NCI-H2227 (cell line): ENCODE data around the gene ALDH9A1.

Experiments
- DNase-seq: peaks from one replicate; lab custom pipeline; 2025; ENCODE audit not compliant: unreplicated experiment; lab: John Stamatoyannopoulos, UW

Gene ALDH9A1

DNA sequence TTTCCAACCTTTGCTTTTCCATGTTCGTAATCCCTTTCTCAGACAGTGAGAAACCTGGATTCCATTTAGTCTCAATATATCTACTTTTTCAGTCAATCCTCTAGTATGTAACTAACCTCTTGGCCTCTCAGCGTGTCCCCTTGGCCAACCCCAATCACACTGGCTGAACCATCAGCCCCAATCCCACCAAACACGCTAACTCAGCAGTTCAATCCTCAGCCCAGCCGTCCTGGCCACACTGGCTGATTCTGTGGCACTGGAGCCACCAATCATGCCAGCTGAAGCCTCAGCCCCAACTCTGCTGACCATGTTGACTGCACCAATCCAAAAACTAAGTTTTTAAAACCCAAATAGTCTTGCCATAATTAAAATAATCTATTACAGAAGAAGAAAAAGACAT is 73.9 kb downstream of the ALDH9A1 start:
- no peak for DNase-seq

DNA sequence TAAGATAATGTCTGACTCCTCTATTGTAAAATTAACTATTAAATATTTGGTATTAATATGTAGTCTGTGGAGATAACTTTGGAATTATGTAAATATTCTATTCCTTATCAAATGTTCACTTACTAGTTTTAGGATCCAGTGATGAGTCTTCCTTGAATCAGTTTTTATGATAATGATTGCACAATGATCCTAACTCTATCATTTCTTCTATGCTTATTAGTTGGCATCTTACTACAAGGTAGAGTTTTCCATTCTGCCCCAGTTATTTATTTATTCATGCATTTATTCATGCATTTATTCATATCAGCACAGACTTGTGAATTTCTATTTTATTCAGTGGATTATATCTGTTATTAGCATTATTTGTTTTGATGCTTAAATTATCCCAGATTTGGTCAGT is 74.7 kb downstream of the ALDH9A1 start:
- no peak for DNase-seq

DNA sequence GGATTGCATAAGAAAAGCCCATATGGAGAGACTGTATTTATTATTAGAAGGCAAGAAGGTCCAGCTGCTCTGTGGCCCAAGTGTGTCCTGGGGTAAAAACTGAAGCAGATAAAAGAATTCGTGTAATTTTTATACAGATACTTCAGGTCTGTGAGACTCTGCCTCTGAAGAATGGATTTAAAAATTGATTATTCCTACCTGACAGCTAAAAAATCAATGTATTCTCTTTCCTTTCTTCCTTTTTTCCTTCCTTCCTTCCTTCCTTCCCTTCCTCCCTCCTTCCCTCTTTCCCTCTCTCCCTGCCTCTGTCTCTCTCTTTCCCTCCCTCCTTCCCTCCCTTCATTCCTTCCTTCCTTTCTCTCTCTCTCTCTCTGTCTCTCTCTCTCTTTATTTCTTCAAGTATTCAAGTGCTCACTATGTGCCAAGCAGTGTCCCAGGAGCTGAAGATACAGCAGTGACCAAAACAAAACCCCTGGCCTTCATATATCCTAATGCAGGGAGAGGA is 78.7 kb downstream of the ALDH9A1 start:
- DNase-seq = no peak

DNA sequence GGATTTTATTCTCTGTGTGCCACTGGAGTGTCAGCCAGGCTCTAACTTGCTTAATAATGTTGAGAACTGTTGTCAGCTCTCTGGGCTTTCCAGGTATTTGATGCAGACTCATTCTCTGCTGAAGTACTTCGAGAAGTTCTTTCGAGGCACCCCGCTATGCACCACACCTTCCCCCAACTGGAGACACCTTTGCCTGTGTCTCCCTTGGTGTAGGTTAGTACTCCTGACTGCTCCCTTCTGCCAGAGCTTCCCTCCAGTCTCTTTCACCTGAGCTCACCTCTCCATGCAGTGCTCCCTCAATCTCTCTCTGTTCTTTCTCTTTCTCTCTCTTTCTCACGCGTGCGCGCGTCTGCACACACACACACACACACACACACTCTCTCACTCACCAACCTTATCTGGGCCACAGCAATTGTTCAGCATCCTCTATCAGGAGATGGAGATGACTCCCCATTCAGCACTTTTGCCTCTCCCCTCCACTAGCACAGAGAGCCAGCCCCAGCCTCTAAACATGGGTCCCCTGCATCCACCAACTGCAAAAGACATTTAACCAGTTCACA is 81.3 kb downstream of the ALDH9A1 start:
- no peak for DNase-seq

DNA sequence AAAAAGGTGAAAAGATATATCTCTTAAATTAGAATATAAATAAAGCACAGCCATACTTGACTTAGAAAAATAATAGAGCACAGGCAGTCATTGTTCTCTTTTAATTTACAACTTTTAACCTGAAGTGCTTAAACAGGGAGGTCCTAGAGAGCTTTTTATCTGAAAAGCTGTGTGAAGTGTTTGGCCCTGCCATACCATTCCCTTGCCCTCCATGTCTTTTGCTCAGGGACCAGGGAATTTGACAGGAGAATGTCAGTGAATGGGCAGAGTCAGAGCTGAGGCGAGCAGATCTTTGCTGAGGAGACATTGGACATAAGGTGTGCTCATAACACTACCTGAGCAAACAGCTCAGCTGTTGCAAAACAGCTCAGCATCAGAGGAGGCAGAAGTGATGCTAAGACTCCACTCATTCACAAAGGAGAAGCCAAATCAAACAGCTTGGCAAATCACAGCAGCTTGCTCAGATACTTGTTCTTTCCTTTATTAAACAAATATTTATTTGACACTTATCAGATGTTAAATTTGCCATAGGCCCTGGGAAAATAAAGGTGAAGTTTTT is 82.2 kb downstream of the ALDH9A1 start:
- no peak for DNase-seq
